ENCODE data around the gene SLCO4A1. TPM values are rescaled to one million over a fixed set of nuclear protein-coding genes. Genes with fewer than 3 reads are reported as not detected.
"Not testable (repeated sequence)": the region's sequence is repeated elsewhere in the genome, so short reads cannot be mapped to it uniquely, and the experiment has no call there.

Gene SLCO4A1
- total RNA-seq, 1 donor from 2014 or later, result 13.7 TPM

- ATAC-seq, result peak; percentile 17
These were observed 19.3 kb upstream of the SLCO4A1 start for GRCh38 chr20:62622877-62623487.

GRCh38 chr20:62623488-62624324 is 18.6 kb upstream of the SLCO4A1 start:
- peak; percentile 94 for ATAC-seq

- ATAC-seq, result peak; percentile 9
These were observed 18.0 kb upstream of the SLCO4A1 start for GRCh38 chr20:62624325-62624690.

- no peak for ATAC-seq
These were observed 17.4 kb upstream of the SLCO4A1 start for GRCh38 chr20:62624719-62625453.

- ATAC-seq, result no peak
These were observed 16.8 kb upstream of the SLCO4A1 start for GRCh38 chr20:62625516-62625915.

GRCh38 chr20:62625921-62626547 is 16.3 kb upstream of the SLCO4A1 start:
- ATAC-seq, result no peak

- ATAC-seq, result not testable (repeated sequence)
These were observed 14.9 kb upstream of the SLCO4A1 start for GRCh38 chr20:62627425-62627824.

GRCh38 chr20:62627901-62628612 is 14.2 kb upstream of the SLCO4A1 start:
- ATAC-seq, result no peak

- ATAC-seq, result no peak
These were observed 13.6 kb upstream of the SLCO4A1 start for GRCh38 chr20:62628691-62629090.

- no peak for ATAC-seq
These were observed 12.3 kb upstream of the SLCO4A1 start for GRCh38 chr20:62629864-62630470.

GRCh38 chr20:62631336-62632308 is 10.7 kb upstream of the SLCO4A1 start:
- no peak for ATAC-seq

- ATAC-seq, result no peak
These were observed 9.7 kb upstream of the SLCO4A1 start for GRCh38 chr20:62632575-62633090.

- no peak for ATAC-seq
These were observed 8.5 kb upstream of the SLCO4A1 start for GRCh38 chr20:62633598-62634329.

GRCh38 chr20:62634330-62634967 is 7.9 kb upstream of the SLCO4A1 start:
- ATAC-seq, result no peak

- no peak for ATAC-seq
These were observed 7.1 kb upstream of the SLCO4A1 start for GRCh38 chr20:62635232-62635631.

GRCh38 chr20:62635852-62636251 is 6.5 kb upstream of the SLCO4A1 start:
- ATAC-seq, result no peak

GRCh38 chr20:62636446-62636845 is 5.9 kb upstream of the SLCO4A1 start:
- no peak for ATAC-seq

- ATAC-seq, result peak; percentile 9
These were observed 5.2 kb upstream of the SLCO4A1 start for GRCh38 chr20:62637110-62637509.

GRCh38 chr20:62637521-62638054 is 4.7 kb upstream of the SLCO4A1 start:
- no peak for ATAC-seq

All from esophagus mucosa (tissue), 1 donor.